ENCODE results near the gene RNF220.

RNF220 gene

DNA sequence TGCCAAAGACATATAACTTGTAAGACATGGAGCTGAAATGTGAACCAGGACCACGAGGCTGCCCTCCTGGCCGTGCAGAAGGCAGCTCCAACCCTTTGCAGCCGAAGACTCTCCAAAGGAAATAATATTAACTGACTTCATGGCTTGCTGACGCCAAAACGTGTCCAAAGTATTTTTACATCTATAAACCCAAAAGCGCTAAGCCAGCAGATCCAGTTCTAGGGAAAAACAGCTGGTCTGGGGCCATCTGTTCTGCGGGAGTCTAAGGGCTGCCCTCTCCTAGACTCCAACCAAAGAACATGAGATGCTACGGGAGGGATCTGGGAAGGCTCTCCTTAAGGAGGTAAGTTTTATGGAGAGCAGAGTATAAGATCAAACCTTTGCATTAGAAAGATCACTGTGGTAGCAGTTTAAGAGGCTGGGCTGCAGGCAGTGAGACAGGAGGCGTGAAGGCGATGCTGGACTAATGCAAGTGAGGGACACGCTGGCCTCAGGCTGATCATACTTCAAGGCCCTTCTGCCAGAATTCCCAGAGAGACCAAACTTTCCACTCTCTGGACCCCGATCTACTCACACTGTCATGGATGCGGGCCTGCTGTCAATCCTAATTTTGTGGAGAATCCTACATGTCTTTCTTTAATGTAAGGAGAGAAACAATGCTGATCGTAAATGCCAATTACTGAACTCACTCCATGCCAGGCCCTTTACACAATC, 268.1 kb downstream of the RNF220 start:
- in situ Hi-C loops (cut with MboI; ENCODE audit: low sequenced_read_pairs): no loop called here

DNA sequence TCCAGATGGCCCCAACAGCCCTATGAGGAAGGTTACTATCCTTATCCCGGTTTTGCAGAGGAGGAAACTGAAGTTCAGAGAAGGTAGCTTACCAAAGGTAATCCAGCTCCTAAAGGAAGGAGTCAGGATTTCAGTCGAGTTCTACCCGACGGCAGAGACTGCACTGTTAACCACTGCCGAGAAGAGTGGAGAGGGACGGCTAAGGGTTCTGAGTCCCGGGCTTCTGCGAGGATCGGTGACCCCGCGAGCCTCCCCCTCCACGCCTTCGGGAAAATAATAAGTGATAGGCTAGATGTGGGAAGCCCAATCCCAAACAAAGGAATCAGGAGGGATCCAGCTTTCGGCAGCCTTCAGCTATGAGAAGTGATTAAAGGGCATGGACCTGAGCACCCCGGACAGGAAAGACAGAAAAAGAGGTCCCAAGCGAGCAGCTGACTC, 268.6 kb downstream of the RNF220 start:
- in situ Hi-C loops (cut with MboI; ENCODE audit: low sequenced_read_pairs): no loop called here

DNA sequence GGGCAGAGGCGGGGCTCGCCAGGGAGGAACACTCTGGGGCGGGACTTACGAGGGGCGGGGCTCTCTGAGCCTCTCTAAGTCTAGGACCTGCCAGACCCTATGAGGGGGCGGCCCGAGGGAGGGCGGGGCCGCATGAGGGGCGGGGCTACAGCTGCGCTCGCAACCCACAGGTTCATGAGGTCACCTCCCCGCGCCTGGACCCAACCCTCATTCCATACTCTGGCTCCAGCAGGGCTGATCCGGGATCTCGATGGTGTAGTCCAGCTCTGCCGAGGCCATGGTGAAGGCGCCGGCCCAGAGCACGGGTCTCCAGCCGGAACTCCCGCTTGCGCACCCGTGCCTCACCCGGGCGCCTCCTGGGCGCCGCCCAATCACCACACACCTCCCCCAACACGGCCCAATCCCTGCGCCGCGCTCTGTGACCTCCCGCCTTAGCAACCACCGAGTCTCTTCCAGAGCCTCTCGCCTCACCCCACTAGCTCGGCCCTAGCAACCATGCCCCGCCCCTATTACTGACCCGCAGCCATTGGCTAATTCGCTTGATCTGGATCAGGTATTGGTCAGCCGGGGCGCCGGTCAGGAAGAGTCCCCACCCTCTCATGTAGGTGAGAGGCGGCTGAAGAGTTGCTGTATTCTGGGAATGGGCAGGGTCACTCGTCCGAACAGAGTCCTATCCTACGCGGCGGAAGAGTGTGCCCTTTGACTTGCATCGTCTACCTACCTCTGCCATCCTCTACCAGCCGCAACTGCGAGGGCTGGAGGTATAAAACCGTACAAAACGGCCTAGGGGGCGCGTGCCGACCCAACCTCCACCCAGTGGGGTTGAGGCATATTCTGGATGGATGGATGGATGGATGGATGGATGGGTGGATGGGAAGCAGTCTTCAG, 269.3 kb downstream of the RNF220 start, which contains the start of the genes ARMH1 and TMEM53:
Gene ARMH1, plus strand, starts transcription at position 602 of the 888 bp plus-strand sequence. CDS start 14,984 bp downstream, outside the sequence.
Gene TMEM53, minus strand, starts transcription at position 369 of the 888 bp plus-strand sequence. Its CDS starts 90 bp downstream, at position 279.
- in situ Hi-C loops (cut with MboI; ENCODE audit: low sequenced_read_pairs): no loop called here

GRCh38 chr1:44675186-44675585, 270.1 kb downstream of the RNF220 start:
- in situ Hi-C loops (cut with MboI; ENCODE audit: low sequenced_read_pairs): no loop called here

GRCh38 chr1:44676484-44677200, 271.6 kb downstream of the RNF220 start:
- in situ Hi-C loops (cut with MboI; ENCODE audit: low sequenced_read_pairs): no loop called here

GRCh38 chr1:44677201-44677766, 272.2 kb downstream of the RNF220 start:
- in situ Hi-C loops (cut with MboI; ENCODE audit: low sequenced_read_pairs): no loop called here

GRCh38 chr1:44678120-44678519, 273.1 kb downstream of the RNF220 start:
- in situ Hi-C loops (cut with MboI; ENCODE audit: low sequenced_read_pairs): no loop called here

GRCh38 chr1:44678626-44679025, 273.6 kb downstream of the RNF220 start:
- in situ Hi-C loops (cut with MboI; ENCODE audit: low sequenced_read_pairs): no loop called here

- in situ Hi-C loops (cut with MboI; ENCODE audit: low sequenced_read_pairs): no loop called here
Measured at GRCh38 chr1:44679468-44679867, 274.4 kb downstream of the RNF220 start.

DNA sequence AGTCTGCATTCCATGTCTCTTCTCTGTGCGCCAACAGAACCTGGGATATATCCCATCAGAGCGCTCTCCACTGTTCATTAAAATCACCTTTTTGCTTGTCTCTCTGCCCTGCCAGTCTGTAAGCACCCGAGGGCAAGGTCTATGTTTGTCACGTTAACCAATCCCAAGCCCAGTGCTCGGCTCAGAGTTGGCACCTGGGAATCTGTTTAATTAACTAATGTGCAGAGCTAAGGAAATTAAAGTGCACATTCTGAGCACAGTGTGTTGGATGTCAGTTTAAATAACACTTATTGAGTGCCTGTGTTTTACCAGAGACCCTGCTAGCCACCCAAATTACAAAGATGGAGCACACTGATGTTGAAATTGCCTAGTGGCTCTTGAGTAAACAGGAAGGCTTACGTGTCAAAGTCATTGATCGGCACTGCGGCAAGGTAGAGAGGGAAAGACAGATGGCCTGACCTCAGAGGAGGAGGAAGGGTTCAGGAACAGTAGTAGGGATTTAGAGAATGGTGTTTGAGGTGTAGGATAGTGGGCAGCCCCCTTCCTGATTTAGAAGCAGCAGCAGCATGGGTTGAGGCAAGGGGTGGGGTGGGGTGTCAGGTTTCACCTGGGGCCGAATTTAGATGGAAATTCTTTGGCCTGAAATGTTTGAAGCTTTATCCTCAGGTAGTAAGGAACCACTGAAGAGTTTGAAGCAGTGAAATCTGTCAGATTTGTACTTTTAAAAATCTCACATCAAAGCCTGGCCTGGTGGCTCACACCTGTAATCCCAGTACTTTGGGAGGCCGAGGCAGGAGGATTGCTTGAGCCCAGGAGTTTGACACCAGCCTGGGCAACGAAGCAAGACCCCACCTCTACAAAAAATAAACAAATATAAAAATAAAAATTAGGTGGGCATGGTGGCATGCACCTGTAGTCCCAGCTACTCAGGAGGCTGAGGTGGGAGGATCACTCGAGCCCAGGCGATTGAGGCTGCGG, 277.1 kb downstream of the RNF220 start:
- in situ Hi-C loops (cut with MboI; ENCODE audit: low sequenced_read_pairs): no loop called here

DNA sequence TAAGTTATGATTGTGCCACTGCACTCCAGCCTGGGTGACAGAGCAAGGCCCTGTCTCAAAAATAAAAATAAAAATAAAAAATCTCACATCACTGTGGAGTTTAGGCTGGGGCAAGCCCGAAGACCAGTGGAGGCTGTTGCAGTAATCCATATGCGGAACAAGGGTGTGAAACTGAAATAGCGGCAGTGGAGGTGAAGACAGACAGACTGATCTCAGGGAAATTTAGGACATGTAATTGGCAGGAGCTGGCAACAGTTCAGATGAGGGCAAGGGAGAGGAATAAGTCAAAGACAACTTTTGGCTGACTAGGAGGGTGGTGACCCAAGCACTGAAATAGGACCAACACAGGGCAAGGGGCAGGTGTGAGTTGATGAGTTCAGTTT, 277.8 kb downstream of the RNF220 start:
- in situ Hi-C loops (cut with MboI; ENCODE audit: low sequenced_read_pairs): no loop called here

DNA sequence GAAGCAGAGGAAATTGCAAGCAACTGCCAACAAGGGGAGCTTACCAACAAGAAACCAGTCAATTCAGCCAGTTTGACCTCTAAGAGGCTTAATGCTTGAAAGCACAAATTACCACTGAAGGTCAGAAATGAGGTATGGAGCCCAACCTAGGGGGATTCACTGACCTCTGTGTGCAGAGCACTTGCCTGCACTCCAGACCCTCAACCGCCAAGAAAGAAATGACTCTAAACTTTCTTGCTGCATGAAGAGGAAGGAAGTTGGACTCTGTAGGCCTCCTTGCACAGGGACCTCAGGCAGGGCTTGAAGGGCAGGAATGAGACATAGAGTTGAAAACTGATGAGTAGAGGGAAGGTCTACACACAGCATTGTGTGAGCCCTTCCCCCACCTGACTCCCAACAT, 279.5 kb downstream of the RNF220 start:
- in situ Hi-C loops (cut with MboI; ENCODE audit: low sequenced_read_pairs): no loop called here

DNA sequence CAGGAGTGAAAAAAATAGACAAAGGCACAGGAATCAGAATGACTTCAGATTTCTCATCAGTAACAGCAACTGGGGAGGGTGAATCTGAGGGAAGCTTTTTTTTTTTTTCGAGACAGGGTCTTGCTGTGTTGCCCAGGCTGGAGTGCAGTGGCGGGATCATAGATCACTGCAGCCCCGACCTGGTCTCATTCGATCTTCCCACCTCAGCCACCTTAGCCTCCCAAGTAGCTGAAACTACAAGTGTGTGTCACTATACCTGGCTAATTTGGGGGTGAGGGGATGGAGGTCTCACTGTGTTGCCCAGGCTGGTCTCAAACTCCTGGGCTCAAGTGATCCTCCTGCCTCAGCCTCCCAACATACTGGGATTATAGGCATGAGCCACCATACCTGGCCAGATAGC, 280.2 kb downstream of the RNF220 start:
- in situ Hi-C loops (cut with MboI; ENCODE audit: low sequenced_read_pairs): no loop called here

DNA sequence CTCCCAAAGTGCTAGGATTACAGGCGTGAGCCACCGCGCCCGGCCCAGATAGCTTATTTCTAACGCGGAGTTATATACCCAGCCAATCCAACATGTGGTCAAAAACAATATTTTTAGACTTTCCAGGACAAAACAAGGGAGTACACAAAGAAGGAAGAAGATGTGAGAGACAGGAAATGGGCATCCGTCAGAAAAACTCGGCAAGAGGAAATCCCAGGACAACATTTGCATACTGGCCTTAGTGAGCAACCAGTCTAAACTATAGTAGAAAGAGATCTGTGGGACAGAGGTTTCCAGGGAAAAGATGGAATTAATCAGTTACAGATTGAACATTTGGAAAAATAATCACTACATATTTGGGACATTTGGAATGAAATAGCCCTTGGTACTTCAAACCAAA, 280.8 kb downstream of the RNF220 start:
- in situ Hi-C loops (cut with MboI; ENCODE audit: low sequenced_read_pairs): no loop called here

GRCh38 chr1:44688760-44689446, 283.8 kb downstream of the RNF220 start:
- in situ Hi-C loops (cut with MboI; ENCODE audit: low sequenced_read_pairs): no loop called here

- in situ Hi-C loops (cut with MboI; ENCODE audit: low sequenced_read_pairs): no loop called here
Measured at GRCh38 chr1:44689447-44689765, 284.4 kb downstream of the RNF220 start.

GRCh38 chr1:44693159-44693558, 288.1 kb downstream of the RNF220 start:
- in situ Hi-C loops (cut with MboI; ENCODE audit: low sequenced_read_pairs): no loop called here

- in situ Hi-C loops (cut with MboI; ENCODE audit: low sequenced_read_pairs): no loop called here
Measured at GRCh38 chr1:44693900-44694299, 288.8 kb downstream of the RNF220 start.

DNA sequence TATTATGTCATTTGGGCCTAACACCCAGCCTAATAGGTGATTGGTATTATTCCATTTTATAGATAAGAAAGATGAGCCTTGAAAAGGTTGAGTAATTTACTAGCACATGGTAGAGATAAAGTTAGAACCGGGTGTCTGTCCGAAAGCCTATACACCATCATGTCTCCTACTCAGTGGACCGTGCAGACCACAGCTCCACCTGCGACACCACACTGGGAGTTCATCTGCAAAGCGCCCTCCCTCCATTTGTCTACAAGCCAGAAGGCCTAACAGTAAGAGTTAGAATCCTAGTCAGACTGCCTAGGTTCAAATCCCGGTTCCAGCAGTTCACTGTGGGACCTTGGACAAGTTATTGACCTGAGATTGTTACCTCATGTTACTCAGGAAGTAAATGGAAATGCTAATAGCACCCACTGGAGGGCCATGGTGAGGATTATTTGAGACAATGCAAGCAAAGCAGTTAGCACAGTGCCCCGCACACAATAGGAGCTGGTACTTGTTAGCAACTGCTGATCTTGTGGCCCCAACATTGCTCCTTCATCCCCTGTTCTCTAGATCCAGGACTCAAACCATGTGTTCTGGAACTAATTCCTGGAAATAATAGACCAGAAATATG, 289.9 kb downstream of the RNF220 start:
- in situ Hi-C loops (cut with MboI; ENCODE audit: low sequenced_read_pairs): no loop called here

Data from hTERT RPE-1 (cell line).